Natural killer cell (primary cell): ENCODE results near the gene CROCC2. TPM values are rescaled to one million over a fixed set of nuclear protein-coding genes. Genes with fewer than 3 reads are reported as not detected.

ENCODE experiments used
- ATAC-seq, 3 donors: fragments of 150-1000 bp in 2 of 3; fragments of 200-7000 bp in 1 of 3; cut with Tn5 transposase; 1 replicate in 1 of 3; 2 replicates in 2 of 3; pipeline ENCODE4 v1.10.0; 2021; ENCODE audit warnings: mild to moderate bottlenecking in 2 of 3, moderate library complexity in 2 of 3
- DNase-seq, 2 donors: peaks; one replicate each; pipeline versions ENCODE4 v3.0.0 to v3.0.0-alpha.2; 2013 to 2021; ENCODE audit warnings: mixed read lengths in 1 of 2
- H3K27ac ChIP-seq: one replicate; pipeline ENCODE4 v1.5.1; 2013; ENCODE audit warnings: mild to moderate bottlenecking, low read length
- H3K27me3 ChIP-seq: one replicate; pipeline ENCODE4 v1.6.1; 2013; ENCODE audit warnings: low read length; ENCODE audit not compliant: control insufficient read depth, insufficient read depth
- H3K36me3 ChIP-seq: one replicate; pipeline ENCODE4 v1.6.1; 2013; ENCODE audit warnings: low read length; ENCODE audit not compliant: control insufficient read depth, insufficient read depth
- H3K4me1 ChIP-seq: one replicate; pipeline ENCODE4 v1.6.1; 2013; ENCODE audit warnings: low read length; ENCODE audit not compliant: control insufficient read depth, insufficient read depth
- H3K4me3 ChIP-seq: one replicate; pipeline ENCODE4 v1.5.1; 2013; ENCODE audit warnings: low read length
- H3K9me3 ChIP-seq: one replicate; pipeline ENCODE4 v1.6.1; 2013; ENCODE audit warnings: low read length; ENCODE audit not compliant: control insufficient read depth, insufficient read depth
- H3K27ac Mint-ChIP-seq, 2 donors: one replicate each; pipeline ENCODE4 v1.8.0; 2022; ENCODE audit warnings: mild to moderate bottlenecking in 2 of 2, mixed read lengths in 2 of 2, moderate library complexity in 1 of 2
- H3K27me3 Mint-ChIP-seq, 2 donors: one replicate each; pipeline ENCODE4 v1.8.0; 2022; ENCODE audit warnings: low read depth in 2 of 2, mixed read lengths in 2 of 2
- H3K36me3 Mint-ChIP-seq: one replicate; pipeline ENCODE4 v1.8.0; 2022; ENCODE audit warnings: mixed read lengths
- H3K4me1 Mint-ChIP-seq, 2 donors: one replicate each; pipeline ENCODE4 v1.8.0; 2022; ENCODE audit warnings: mixed read lengths in 2 of 2
- H3K4me3 Mint-ChIP-seq: one replicate; pipeline ENCODE4 v1.8.0; 2022; ENCODE audit warnings: mild to moderate bottlenecking, moderate library complexity, mixed read lengths
- H3K9me3 Mint-ChIP-seq, 2 donors: one replicate each; pipeline ENCODE4 v1.8.0; 2022; ENCODE audit warnings: mixed read lengths in 2 of 2
- WGBS: methylation state at CpG from one replicate; pipeline ENCODE4 v1.1.7; 2013; ENCODE audit warnings: missing lambda C conversion rate; ENCODE audit not compliant: insufficient coverage; 5-methylcytosine and 5-hydroxymethylcytosine counted together
- intact Hi-C: fragments of 100-400 bp; cut with micrococcal nuclease; formaldehyde crosslinking; loops from one replicate; pipeline ENCODE4 v1.14.2; 2022
- total RNA-seq, 4 donors: library from RNA; stranded (reverse); fragments of 120-200 nt in 1 of 4; gene quantifications; one replicate each; pipeline versions ENCODE4 v1.2.3 to v1.2.4, GENCODE V29; 2013 to 2022
- TF ChIP-seq, protein P1 (sequence below): fragments of 200-600 bp; IDR thresholded peaks from one replicate; pipeline ENCODE4 v1.8.0; 2022; ENCODE audit warnings: antibody characterized with exemption

Gene CROCC2
- total RNA-seq, 3 donors from 2014 or later (not counting 1 experiment from before 2014, with no cell fraction given), result 0.14 TPM; not detected in 2

GRCh38 chr2:240960971-240961876 is 55.1 kb downstream of the CROCC2 start:
- H3K4me1 ChIP-seq, result peaks cover 8% of the 10 kb centered on the region
- H3K36me3 ChIP-seq, result no peaks in the 10 kb centered on the region
- H3K27me3 Mint-ChIP-seq, result peaks cover 0 to 3% of the 10 kb centered on the region in 2 donors
- TF ChIP-seq, protein P1, sequence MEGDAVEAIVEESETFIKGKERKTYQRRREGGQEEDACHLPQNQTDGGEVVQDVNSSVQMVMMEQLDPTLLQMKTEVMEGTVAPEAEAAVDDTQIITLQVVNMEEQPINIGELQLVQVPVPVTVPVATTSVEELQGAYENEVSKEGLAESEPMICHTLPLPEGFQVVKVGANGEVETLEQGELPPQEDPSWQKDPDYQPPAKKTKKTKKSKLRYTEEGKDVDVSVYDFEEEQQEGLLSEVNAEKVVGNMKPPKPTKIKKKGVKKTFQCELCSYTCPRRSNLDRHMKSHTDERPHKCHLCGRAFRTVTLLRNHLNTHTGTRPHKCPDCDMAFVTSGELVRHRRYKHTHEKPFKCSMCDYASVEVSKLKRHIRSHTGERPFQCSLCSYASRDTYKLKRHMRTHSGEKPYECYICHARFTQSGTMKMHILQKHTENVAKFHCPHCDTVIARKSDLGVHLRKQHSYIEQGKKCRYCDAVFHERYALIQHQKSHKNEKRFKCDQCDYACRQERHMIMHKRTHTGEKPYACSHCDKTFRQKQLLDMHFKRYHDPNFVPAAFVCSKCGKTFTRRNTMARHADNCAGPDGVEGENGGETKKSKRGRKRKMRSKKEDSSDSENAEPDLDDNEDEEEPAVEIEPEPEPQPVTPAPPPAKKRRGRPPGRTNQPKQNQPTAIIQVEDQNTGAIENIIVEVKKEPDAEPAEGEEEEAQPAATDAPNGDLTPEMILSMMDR, result no peak
- intact Hi-C loops, result no loop called here
- H3K27me3 ChIP-seq, result no peaks in the 10 kb centered on the region
- no peaks in the 10 kb centered on the region for H3K9me3 ChIP-seq
- no peaks in the 10 kb centered on the region for H3K36me3 Mint-ChIP-seq
- ATAC-seq (no peak), DNase-seq (peak in 1 of 2 donors; percentile 6)
- H3K4me3 Mint-ChIP-seq, result no peak overlapping the region
- H3K4me1 Mint-ChIP-seq, result peaks cover 0 to 5% of the 10 kb centered on the region in 2 donors
- H3K9me3 Mint-ChIP-seq, result no peaks in the 10 kb centered on the region
- H3K4me3 ChIP-seq, result no peak overlapping the region
- H3K27ac Mint-ChIP-seq, result no peak overlapping the region
- WGBS, result 79% methylated on average over 27 of the region's 27 CpGs
- no peak overlapping the region for H3K27ac ChIP-seq

DNA sequence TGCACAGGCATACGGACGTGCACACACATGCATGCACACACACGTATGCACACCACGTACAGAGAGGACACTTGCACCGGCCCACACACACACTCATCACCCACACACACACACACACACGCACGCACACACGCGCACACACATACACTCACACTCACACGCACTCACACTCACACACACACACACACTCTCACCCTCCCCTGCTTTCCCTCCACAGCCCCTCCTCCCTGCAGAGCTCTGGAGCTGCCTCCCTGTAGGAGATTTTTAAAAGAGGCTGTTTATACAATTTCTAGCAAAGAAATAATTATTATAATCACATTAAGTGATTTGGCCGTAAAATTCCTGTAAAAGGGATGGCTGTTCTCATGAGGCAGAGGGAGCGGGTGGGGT is 55.8 kb downstream of the CROCC2 start:
- Histone ChIP-seq H3K9me3 (no peaks in the 10 kb centered on the region), H3K4me3 (no peak overlapping the region)

GRCh38 chr2:240962300-240963064 is 56.3 kb downstream of the CROCC2 start:
- DNase-seq, result peak in 1 of 2 donors; percentile 11
- Mint-ChIP-seq H3K4me1 (peaks cover 0 to 5% of the 10 kb centered on the region in 2 donors), H3K4me3 (no peak overlapping the region), H3K27ac (no peak overlapping the region), H3K9me3 (no peaks in the 10 kb centered on the region), H3K36me3 (no peaks in the 10 kb centered on the region), H3K27me3 (peaks cover 0 to 3% of the 10 kb centered on the region in 2 donors)
- H3K27ac ChIP-seq, result no peak overlapping the region
- WGBS, result 83% methylated on average over 26 of the region's 29 CpGs
- H3K9me3 ChIP-seq, result no peaks in the 10 kb centered on the region
- no peak overlapping the region for H3K4me3 ChIP-seq
- no peaks in the 10 kb centered on the region for H3K36me3 ChIP-seq
- no peaks in the 10 kb centered on the region for H3K27me3 ChIP-seq
- intact Hi-C loops, result no loop called here
- peaks cover 8% of the 10 kb centered on the region for H3K4me1 ChIP-seq
- no peak for ATAC-seq
- TF ChIP-seq, protein P1, result no peak

More for the DNA sequence above, 55.8 kb downstream of the CROCC2 start:
- intact Hi-C loops, result no loop called here
- no peaks in the 10 kb centered on the region for H3K36me3 ChIP-seq
- H3K27me3 ChIP-seq, result no peaks in the 10 kb centered on the region
- TF ChIP-seq, protein P1, result no peak
- Mint-ChIP-seq H3K4me3 (no peak overlapping the region), H3K4me1 (peaks cover 0 to 5% of the 10 kb centered on the region in 2 donors), H3K27me3 (peaks cover 0 to 3% of the 10 kb centered on the region in 2 donors), H3K36me3 (no peaks in the 10 kb centered on the region), H3K9me3 (no peaks in the 10 kb centered on the region), H3K27ac (no peak overlapping the region)
- no peak for ATAC-seq
- H3K27ac ChIP-seq, result no peak overlapping the region
- peak in 1 of 2 donors; percentile 6 for DNase-seq
- H3K4me1 ChIP-seq, result peaks cover 8% of the 10 kb centered on the region
- WGBS, result 90% methylated on average over 11 of the region's 12 CpGs
